HG02759 (cell line): ENCODE measurements around the gene B4GAT1.
"Not testable (repeated sequence)": the region's sequence is repeated elsewhere in the genome, so short reads cannot be mapped to it uniquely, and the experiment has no call there.

Experiments
- ATAC-seq: cut with Tn5 transposase; IDR thresholded peaks from one replicate; pipeline ENCODE4 v1.9.1; 2021; ENCODE audit warnings: mild to moderate bottlenecking, moderate library complexity; ENCODE audit not compliant: unreplicated experiment

B4GAT1 gene

GRCh38 chr11:66311965-66312548 is 35.4 kb downstream of the B4GAT1 start:
- ATAC-seq, result peak; percentile 77

GRCh38 chr11:66311470-66311964 is 35.9 kb downstream of the B4GAT1 start:
- ATAC-seq, result no peak

- not testable (repeated sequence) for ATAC-seq
Measured at GRCh38 chr11:66310803-66311440, 36.5 kb downstream of the B4GAT1 start.

- ATAC-seq, result no peak
Measured at GRCh38 chr11:66310324-66310723, 37.1 kb downstream of the B4GAT1 start.

- no peak for ATAC-seq
Measured at GRCh38 chr11:66309475-66309874, 38.0 kb downstream of the B4GAT1 start.

- no peak for ATAC-seq
Measured at GRCh38 chr11:66302656-66303055, 44.8 kb downstream of the B4GAT1 start.

GRCh38 chr11:66299186-66299585 is 48.2 kb downstream of the B4GAT1 start:
- ATAC-seq, result no peak

- no peak for ATAC-seq
Measured at GRCh38 chr11:66297610-66298009, 49.8 kb downstream of the B4GAT1 start.
